HG02870 (cell line): ENCODE measurements around the gene PCGF2.
"Not testable (repeated sequence)": the region's sequence is repeated elsewhere in the genome, so short reads cannot be mapped to it uniquely, and the experiment has no call there.

Experiments
- ATAC-seq: cut with Tn5 transposase; IDR thresholded peaks from one replicate; pipeline ENCODE4 v1.9.1; 2021; ENCODE audit warnings: mild to moderate bottlenecking, moderate library complexity; ENCODE audit not compliant: unreplicated experiment

PCGF2 gene

GRCh38 chr17:38748149-38748891, at the start of gene PCGF2:
PCGF2 (minus strand) TSS chr17:38748336; CDS start chr17:38740402, 7,934 bp downstream.
- ATAC-seq, result no peak

- ATAC-seq, result no peak
Observed at GRCh38 chr17:38797828-38798227, 49.7 kb upstream of the PCGF2 start.

GRCh38 chr17:38797158-38797490, 49.0 kb upstream of the PCGF2 start:
- no peak for ATAC-seq

- ATAC-seq, result no peak
Observed at GRCh38 chr17:38796451-38797157, 48.5 kb upstream of the PCGF2 start.

- no peak for ATAC-seq
Observed at GRCh38 chr17:38794221-38794620, 46.1 kb upstream of the PCGF2 start.

- ATAC-seq, result no peak
Observed at GRCh38 chr17:38791162-38791561, 43.0 kb upstream of the PCGF2 start.

- not testable (repeated sequence) for ATAC-seq
Observed at GRCh38 chr17:38790148-38790707, 42.1 kb upstream of the PCGF2 start.

- no peak for ATAC-seq
Observed at GRCh38 chr17:38789185-38789584, 41.0 kb upstream of the PCGF2 start.

GRCh38 chr17:38787999-38788398, 39.9 kb upstream of the PCGF2 start:
- not testable (repeated sequence) for ATAC-seq

- no peak for ATAC-seq
Observed at GRCh38 chr17:38786372-38786771, 38.2 kb upstream of the PCGF2 start.

GRCh38 chr17:38783227-38783626, 35.1 kb upstream of the PCGF2 start:
- no peak for ATAC-seq

- no peak for ATAC-seq
Observed at GRCh38 chr17:38779965-38780752, 32.0 kb upstream of the PCGF2 start.

GRCh38 chr17:38777641-38778250, 29.6 kb upstream of the PCGF2 start:
- no peak for ATAC-seq

- no peak for ATAC-seq
Observed at GRCh38 chr17:38773258-38773657, 25.1 kb upstream of the PCGF2 start.

GRCh38 chr17:38768417-38768816, 20.3 kb upstream of the PCGF2 start:
- no peak for ATAC-seq

- ATAC-seq, result no peak
Observed at GRCh38 chr17:38766341-38766740, 18.2 kb upstream of the PCGF2 start.

- ATAC-seq, result no peak
Observed at GRCh38 chr17:38762231-38762630, 14.1 kb upstream of the PCGF2 start.

- ATAC-seq, result no peak
Observed at GRCh38 chr17:38761612-38762011, 13.5 kb upstream of the PCGF2 start.

- no peak for ATAC-seq
Observed at GRCh38 chr17:38753071-38753506, 5.0 kb upstream of the PCGF2 start.

- ATAC-seq, result peak; percentile 92
Observed at GRCh38 chr17:38752308-38753070, 4.4 kb upstream of the PCGF2 start, which contains the start of gene PSMB3. PSMB3 (plus strand) TSS chr17:38752741; CDS start chr17:38752827, 86 bp downstream.
